Measurements from ENCODE around the gene CREB3L4.

DNA sequence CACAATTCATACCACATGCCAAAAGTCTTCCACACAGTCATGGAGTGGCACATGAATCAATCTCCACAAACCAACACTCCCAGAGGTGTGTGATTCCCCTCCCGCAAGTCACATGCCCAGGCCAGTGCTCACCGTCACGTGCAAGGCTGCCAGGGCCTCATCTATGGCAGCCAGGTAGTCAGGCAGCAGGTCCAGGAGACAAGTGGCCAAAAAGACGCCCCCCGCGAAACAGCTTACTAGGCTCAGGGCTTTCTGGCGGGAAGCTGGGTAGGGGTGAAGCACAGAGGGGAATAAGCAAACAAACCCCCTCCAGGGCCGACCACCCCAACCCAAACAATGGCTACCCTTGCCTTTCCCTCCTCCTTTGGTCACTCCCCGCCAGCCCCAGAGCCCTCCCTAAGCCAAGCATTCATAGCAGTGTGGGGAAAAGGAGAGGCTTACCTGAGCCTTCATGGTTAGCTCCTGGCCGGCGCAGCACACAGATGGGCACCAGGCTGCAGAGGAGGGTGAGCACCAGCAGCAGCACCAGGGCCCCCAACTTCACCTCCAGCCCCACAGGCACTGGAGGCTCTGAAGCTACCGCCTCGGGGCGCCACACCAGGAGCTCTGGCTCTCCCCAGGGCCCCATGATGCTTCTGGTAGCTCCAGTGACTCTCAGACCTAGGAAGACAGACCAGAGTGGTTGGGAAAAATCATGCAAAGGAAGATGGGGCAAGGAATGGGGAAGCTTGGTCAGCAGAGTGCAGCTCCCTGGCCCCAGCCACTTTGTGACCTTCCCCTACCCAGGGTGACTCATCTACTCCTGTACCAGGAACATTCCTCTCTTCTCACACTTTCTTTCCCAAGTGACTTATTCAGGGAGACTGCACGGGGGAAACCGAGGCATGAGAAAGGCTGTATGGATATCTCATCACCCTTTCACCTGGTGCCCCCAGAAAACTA is 5.3 kb upstream of the CREB3L4 start:
- TF ChIP-seq POLR2A (IDR thresholded peaks at IDR 0.05), result no peak
- TF ChIP-seq, protein P1, sequence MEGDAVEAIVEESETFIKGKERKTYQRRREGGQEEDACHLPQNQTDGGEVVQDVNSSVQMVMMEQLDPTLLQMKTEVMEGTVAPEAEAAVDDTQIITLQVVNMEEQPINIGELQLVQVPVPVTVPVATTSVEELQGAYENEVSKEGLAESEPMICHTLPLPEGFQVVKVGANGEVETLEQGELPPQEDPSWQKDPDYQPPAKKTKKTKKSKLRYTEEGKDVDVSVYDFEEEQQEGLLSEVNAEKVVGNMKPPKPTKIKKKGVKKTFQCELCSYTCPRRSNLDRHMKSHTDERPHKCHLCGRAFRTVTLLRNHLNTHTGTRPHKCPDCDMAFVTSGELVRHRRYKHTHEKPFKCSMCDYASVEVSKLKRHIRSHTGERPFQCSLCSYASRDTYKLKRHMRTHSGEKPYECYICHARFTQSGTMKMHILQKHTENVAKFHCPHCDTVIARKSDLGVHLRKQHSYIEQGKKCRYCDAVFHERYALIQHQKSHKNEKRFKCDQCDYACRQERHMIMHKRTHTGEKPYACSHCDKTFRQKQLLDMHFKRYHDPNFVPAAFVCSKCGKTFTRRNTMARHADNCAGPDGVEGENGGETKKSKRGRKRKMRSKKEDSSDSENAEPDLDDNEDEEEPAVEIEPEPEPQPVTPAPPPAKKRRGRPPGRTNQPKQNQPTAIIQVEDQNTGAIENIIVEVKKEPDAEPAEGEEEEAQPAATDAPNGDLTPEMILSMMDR (IDR thresholded peaks at IDR 0.05), result no peak
